Measurements from ENCODE around the gene PPM1H. TPM values are rescaled to one million over a fixed set of nuclear protein-coding genes. Genes with fewer than 3 reads are reported as not detected.

The PPM1H gene
- total RNA-seq, 2 experiments from 2014 or later: 0.07 TPM; not detected in 1

GRCh38 chr12:62866451-62867082 is 68.4 kb downstream of the PPM1H start:
- CTCF ChIA-PET: interaction anchor here (1.1 kb wide), 1 partner anchor 69 kb away, joined by 3 read pairs; the partner anchor contains the start of gene PPM1H
- DNase-seq: no peak
- Mint-ChIP-seq H3K27me3 (peaks cover 7% of the 10 kb centered on the region), H3K9me3 (no peaks in the 10 kb centered on the region), H3K27ac (no peak overlapping the region), H3K4me1 (ENCODE audit: low read depth) (no peaks in the 10 kb centered on the region), H3K4me3 (no peak overlapping the region), H3K36me3 (ENCODE audit: low read depth) (no peaks in the 10 kb centered on the region)
- POLR2A ChIA-PET: no interaction called here
- no peak for ATAC-seq
- TF ChIP-seq, protein P1, sequence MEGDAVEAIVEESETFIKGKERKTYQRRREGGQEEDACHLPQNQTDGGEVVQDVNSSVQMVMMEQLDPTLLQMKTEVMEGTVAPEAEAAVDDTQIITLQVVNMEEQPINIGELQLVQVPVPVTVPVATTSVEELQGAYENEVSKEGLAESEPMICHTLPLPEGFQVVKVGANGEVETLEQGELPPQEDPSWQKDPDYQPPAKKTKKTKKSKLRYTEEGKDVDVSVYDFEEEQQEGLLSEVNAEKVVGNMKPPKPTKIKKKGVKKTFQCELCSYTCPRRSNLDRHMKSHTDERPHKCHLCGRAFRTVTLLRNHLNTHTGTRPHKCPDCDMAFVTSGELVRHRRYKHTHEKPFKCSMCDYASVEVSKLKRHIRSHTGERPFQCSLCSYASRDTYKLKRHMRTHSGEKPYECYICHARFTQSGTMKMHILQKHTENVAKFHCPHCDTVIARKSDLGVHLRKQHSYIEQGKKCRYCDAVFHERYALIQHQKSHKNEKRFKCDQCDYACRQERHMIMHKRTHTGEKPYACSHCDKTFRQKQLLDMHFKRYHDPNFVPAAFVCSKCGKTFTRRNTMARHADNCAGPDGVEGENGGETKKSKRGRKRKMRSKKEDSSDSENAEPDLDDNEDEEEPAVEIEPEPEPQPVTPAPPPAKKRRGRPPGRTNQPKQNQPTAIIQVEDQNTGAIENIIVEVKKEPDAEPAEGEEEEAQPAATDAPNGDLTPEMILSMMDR (IDR thresholded peaks at IDR 0.05): no peak
- intact Hi-C loops (cut with micrococcal nuclease): no loop called here

GRCh38 chr12:62865937-62866336 is 69.0 kb downstream of the PPM1H start:
- no peaks in the 10 kb centered on the region for H3K4me1 Mint-ChIP-seq (ENCODE audit: low read depth)
- H3K27ac Mint-ChIP-seq: no peak overlapping the region
- CTCF ChIA-PET: interaction anchor here (1.1 kb wide), 1 partner anchor 69 kb away, joined by 3 read pairs; the partner anchor contains the start of gene PPM1H
- no peak overlapping the region for H3K4me3 Mint-ChIP-seq
- peaks cover 7% of the 10 kb centered on the region for H3K27me3 Mint-ChIP-seq
- H3K36me3 Mint-ChIP-seq (ENCODE audit: low read depth): no peaks in the 10 kb centered on the region
- DNase-seq (no peak), ATAC-seq (no peak)
- no peaks in the 10 kb centered on the region for H3K9me3 Mint-ChIP-seq
- intact Hi-C loops (cut with micrococcal nuclease): no loop called here
- TF ChIP-seq, protein P1 (IDR thresholded peaks at IDR 0.05): no peak
- POLR2A ChIA-PET: no interaction called here

DNA sequence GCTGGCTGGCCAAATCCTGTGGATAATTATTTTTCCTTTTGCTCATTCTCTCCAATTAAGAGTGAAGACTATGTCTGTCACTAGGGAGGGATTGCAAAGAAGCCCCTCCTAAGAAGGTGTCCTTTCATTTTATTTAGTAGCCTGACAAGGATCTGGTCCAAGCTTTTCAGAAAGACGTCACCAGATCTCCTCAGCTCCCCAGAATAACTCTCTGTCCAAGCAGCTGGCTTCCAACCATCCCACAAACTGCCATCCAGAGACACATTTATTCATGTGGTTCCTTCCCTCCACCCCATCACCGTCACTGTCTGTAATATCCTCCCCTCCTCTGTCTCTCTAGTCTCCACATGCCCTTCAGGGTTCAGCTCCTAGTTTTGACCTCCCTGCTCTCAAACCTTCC is 69.9 kb downstream of the PPM1H start:
- DNase-seq: no peak
- intact Hi-C loops (cut with micrococcal nuclease): no loop called here
- POLR2A ChIA-PET: no interaction called here
- Mint-ChIP-seq H3K27ac (no peak overlapping the region), H3K27me3 (peaks cover 7% of the 10 kb centered on the region), H3K4me3 (no peak overlapping the region), H3K36me3 (ENCODE audit: low read depth) (no peaks in the 10 kb centered on the region), H3K9me3 (no peaks in the 10 kb centered on the region), H3K4me1 (ENCODE audit: low read depth) (no peaks in the 10 kb centered on the region)
- CTCF ChIA-PET: interaction anchor here (1.7 kb wide), 1 partner anchor 52 kb away, joined by 6 read pairs; no protein-coding TSS in a partner anchor
- no peak for ATAC-seq
- TF ChIP-seq, protein P1 (IDR thresholded peaks at IDR 0.05): no peak

- DNase-seq (no peak), ATAC-seq (no peak)
- Mint-ChIP-seq H3K36me3 (ENCODE audit: low read depth) (no peaks in the 10 kb centered on the region), H3K4me1 (ENCODE audit: low read depth) (no peaks in the 10 kb centered on the region), H3K9me3 (no peaks in the 10 kb centered on the region), H3K4me3 (no peak overlapping the region), H3K27me3 (peaks cover 7% of the 10 kb centered on the region), H3K27ac (no peak overlapping the region)
- ChIA-PET POLR2A (no interaction called here), CTCF (no interaction called here)
- intact Hi-C loops (cut with micrococcal nuclease): no loop called here
- TF ChIP-seq, protein P1 (IDR thresholded peaks at IDR 0.05): no peak
Observed at GRCh38 chr12:62862259-62862881, 72.6 kb downstream of the PPM1H start.

DNA sequence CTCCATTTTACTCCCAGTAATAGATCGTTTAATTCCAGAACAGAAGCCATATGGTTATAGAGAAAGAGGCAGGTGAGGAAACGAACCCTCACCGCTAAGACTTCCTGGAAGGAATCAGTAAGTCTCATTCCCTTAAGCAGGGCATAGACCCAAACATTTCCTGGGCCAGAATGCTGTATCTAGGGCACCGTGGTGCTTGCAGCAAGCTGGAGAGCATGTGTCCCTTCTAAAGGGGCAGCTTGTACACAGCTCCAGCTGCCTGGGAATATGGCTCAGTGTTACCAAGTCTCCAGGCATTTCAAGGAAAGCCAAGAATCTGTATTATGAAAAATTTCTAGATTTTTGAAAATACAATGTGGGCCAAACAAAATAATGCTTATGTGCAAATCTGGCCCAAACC is 73.4 kb downstream of the PPM1H start:
- Mint-ChIP-seq H3K4me1 (ENCODE audit: low read depth) (no peaks in the 10 kb centered on the region), H3K4me3 (no peak overlapping the region), H3K36me3 (ENCODE audit: low read depth) (no peaks in the 10 kb centered on the region), H3K27ac (no peak overlapping the region), H3K27me3 (peaks cover 2% of the 10 kb centered on the region), H3K9me3 (no peaks in the 10 kb centered on the region)
- TF ChIP-seq, protein P1 (IDR thresholded peaks at IDR 0.05): no peak
- ChIA-PET POLR2A (no interaction called here), CTCF (interaction anchor here (1.3 kb wide), 1 partner anchor 13 kb away, joined by 4 read pairs; no protein-coding TSS in a partner anchor)
- DNase-seq: no peak
- no peak for ATAC-seq
- intact Hi-C loops (cut with micrococcal nuclease): no loop called here

Data from activated CD8-positive, alpha-beta T cell treated with anti-CD3 and anti-CD28 coated beads for 36 hours (primary cell).